GM18520 (cell line): ENCODE measurements around the gene RARS2.
A peak's percentile ranks its signal among the peaks of the same experiment; 100 is the strongest.
"Not testable (repeated sequence)": the region's sequence is repeated elsewhere in the genome, so short reads cannot be mapped to it uniquely, and the experiment has no call there.

Source experiments
- ATAC-seq: cut with Tn5 transposase; IDR thresholded peaks from one replicate; pipeline ENCODE4 v1.9.1; 2021; ENCODE audit not compliant: unreplicated experiment

The RARS2 gene

DNA sequence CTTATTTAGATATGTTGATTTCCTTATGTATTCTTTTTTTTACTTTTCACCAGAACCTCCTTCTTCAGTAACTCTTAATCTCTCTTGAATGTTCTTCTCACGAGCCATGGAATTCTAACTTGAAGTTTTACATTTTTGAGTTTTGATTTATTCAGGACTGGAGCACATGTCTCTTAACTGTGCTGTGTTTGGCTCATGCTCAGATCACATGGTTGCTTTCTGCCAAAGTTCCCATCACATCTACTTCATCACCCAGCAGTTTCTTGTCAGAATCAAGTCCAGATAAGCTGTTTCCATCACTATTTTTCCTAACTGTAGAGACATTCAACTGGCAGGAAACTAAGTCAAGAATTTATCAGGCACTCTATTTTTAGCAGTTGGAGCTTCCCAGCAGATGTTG lies 85.3 kb downstream of the RARS2 start:
- ATAC-seq: no peak

DNA sequence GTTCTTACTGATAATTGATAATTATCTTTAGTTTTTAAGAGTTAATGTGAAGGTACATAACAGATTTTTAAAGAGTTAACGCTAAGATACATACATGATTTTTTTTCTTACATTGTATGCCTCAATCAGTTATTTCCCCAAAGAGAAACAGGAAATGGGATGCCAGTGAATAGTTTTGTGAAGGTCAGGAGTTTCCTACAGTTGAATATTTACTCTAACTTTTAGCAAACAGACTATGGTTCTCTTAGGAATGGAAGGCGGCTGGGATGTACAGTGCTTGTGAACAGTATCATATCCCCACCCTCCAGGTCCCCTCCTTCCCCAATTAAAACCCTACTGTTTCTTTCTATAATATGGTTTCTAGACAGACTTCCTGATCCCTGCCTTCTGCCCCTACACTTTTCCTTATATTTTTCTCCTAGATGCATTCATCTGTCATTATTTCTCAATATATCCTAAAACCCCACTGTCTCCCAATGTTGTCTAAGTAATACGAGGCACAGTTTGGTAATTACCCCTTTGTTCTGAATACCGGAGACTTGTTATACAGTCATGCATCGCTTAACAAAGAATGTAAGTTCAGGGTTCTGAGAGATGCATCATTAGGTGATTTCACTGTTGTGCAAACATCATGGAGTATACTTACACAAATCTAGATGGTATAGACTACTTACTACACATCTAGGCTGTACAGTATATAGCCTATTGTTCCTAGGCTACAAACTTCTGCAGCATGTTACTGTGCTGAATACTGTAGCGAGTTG lies 87.8 kb downstream of the RARS2 start:
- no peak for ATAC-seq

DNA sequence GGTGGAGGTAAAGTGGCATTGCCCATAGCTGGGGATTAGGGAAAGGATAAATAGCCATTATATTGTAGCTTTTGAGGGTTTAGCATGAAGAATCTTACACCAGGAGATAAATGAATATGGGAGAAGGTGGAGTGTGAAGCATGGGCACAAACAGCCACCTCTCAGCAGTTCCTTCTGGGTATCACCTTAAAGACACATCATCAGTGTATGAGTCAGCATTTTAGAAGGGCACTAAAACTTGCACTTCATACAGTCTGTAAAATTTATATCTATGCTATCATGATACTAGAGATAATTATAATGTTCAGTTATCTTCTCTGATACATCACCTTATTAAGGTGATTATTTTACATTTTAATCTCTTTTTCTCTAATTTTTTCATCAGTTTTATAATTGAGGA lies 91.7 kb downstream of the RARS2 start:
- no peak for ATAC-seq

DNA sequence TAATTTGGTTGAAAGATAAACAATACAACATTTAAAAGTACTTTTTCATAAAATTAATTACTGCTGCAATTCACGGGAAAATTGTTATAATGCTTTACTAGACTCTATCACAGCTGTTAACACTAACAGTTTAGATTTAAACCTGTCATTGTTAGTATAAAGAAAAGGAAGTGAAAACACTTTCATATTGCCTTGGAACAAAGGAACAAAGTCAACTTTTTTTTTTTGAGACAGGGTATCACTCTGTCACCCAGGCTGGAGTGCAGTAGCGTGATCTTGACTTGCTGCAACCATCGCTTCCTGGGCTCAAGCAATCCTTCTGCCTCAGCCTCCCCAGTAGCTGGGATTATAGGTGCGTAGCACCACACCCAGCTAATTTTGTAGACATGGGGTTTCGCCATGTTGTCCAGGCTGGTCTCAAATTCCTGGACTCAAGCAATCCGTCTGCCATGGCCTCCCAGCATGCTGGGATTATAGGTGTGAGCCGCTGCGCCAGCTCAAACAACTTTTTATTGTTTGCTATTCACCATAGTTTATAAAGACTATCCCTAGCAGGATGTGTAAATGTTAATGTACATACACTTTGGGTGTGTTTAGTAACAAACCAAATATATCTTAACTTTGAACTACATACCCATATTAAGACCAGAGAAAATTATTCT lies 94.9 kb downstream of the RARS2 start:
- ATAC-seq: no peak

DNA sequence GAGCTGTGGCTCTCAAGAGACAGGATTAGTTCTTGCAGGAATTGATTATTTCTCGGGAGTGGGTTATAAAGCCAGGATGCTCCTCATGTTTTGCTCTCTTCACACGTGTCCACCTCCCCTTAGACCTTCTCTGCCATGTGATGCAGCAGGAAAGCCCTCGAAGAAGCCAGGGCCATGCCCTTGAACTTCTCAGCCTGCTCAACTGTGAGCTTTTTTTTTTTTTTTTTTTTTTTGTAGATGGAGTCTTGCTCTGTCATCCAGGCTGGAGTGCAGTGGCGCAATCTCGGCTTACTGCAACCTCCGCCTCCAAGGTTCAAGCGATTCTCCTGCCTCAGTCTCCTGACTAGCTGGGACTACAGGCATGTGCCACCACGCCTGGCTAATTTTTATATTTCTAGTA lies 100.5 kb downstream of the RARS2 start:
- ATAC-seq: not testable (repeated sequence)

DNA sequence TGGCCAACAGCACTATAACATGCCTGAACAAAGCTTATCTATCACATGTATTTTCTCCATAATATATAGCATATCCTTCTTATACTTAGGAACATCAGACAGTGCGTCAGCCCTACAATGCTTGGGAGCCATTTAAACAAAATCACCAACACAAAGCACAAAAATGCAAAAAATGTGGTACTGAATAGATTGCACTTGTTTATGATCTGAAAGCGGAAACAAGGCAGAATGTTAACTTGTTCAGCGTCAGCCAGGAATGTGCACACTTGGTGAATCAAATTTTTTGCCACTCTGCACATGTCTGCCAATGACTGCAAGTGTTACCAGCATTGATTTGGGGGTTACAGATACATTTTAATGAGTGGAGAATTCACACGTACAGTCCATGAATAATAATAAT lies 102.2 kb downstream of the RARS2 start:
- ATAC-seq: no peak

DNA sequence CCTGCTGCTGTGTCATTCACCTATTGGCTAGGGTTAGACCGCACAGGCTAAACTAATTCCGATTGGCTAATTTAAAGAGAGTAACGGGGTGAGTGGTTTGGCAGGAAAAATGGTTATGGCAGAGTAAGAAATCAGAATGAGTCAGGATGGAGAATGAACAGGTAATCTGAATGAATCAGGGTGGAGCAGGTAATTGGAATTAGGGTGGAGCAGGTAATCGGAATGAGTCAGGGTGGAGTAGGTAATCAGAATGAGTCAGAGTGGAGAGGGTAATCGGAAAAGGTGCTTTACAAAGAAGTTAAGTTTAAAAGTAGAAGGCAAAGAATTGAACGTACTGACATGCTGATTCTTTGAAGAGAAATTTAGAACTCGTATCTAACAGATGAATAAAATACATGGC lies 105.3 kb downstream of the RARS2 start:
- ATAC-seq: no peak

DNA sequence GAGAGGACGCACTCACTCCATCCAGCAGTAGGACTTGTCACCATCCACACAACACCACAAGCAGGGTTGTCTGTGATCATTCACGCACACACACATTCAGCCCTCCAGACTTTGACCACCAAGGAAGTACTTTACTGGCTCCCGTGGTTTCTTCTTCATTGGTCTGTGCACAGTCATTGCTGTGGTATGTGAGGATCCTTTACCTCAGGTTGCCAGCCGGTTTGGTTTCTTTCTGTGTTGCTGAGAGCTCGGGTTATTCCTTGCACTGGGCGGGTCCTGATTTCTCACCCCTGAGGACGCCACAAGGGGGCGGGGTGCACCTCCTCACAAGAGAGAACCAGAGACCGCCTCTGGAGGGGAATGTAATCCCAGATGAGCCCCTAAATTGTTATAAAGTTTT lies 105.9 kb downstream of the RARS2 start:
- no peak for ATAC-seq

DNA sequence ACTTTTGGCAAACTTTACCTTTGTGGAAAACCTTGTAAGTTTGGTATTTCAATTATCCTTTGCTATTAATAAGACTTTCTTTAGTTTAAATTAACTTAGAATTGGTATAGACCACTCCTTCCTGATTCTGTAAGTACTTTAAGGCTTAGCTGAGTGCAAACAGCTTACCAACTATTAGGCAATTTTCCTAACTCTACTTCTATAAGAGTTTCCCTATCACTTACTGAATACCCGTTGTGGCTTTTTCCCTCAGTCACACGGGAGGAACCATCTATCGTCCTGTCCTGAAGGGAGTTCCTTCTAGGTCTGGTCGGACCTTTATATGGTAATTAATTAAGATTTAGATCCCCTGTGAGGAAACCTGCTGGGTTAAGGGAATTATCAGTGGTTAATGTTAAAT lies 107.4 kb downstream of the RARS2 start:
- no peak for ATAC-seq

DNA sequence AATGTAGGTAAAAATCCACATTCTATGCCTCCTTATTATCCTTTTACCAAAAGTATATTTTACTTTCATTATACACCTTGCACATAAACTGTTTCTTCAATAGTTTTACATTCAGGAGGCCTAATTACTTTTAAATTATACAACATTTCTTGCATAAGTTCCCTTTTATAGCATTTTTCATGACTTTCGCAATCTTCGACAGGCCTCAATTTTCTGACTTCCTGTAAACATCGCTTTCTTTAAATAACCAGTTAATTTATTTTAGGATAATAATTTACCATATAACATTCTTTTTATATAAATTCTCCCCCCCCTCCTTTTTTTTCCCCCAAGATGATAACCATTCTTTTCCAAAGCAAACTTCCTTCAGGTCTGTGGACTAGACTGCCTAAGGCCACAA lies 107.9 kb downstream of the RARS2 start:
- no peak for ATAC-seq

DNA sequence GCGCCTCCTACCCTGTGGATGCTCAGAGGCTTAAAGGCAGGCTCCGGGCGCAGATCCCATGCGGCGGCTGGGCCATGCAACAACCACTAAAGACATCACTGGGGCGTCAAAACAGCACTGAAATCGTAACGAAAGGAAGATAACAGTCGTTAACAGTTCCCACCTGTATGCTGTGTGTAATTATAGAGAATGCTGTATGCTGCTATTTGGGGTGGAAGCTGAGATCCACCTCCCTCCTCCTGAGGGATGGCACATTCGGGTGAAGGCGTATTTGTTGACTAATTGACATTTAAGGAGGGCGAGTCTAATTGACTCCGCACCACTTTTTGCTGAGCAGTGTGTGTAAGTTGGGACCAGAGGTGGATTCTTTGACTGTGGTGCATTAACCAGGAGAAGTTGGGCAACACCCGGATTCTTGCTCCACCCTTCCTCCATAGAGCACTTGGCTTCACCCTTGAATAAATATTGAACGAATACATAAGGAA lies 116.3 kb downstream of the RARS2 start:
- ATAC-seq: peak; percentile 45

DNA sequence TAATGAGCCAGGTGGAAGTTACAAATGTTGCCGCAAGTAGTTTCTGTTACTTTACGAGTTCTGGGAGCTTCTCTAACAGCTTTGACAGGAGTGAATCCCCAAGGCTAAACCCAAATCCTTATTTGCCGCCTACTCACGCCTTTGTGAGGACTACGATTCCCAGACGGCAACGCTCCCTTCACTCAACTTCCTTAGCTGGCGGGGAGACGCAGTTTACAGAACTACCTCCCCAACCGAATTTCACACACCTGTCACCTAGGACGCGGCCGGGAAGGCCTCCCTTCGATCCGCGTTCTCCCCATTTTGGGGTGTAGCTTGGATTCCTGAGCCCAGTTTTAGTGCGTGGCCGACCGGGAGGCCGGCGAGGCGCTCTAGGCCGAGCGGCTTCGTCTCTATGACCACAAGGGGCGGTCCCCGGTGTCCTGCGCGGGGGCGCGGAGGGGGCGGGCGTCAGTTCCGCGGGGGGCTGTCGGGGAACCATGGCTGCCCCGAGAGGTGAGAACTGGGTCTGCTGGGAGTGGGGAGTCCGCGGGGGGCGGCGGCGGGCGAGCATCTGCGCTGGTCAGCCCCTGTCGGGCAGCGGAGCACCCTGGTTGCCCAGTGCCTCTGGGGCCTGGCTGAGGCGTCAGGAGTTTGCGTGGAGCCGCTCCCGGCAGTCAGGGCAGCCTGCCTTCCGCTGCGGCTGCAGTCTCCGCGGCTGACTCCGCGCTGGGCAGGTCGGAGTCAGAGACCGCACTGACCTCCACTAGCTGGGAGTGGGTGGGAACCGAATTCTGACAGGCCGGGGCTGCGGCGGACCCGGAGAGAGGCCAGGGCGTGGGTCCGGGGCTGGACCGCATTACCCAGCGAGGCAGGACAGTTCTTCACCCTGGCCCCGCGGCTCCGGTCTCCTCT lies 117.0 kb downstream of the RARS2 start, which contains the start of gene SLC35A1:
Gene SLC35A1 (plus strand): TSS at position 450 of the 894 bp plus-strand sequence. CDS start 30 bp downstream, at position 480.
- ATAC-seq: peak; percentile 94

DNA sequence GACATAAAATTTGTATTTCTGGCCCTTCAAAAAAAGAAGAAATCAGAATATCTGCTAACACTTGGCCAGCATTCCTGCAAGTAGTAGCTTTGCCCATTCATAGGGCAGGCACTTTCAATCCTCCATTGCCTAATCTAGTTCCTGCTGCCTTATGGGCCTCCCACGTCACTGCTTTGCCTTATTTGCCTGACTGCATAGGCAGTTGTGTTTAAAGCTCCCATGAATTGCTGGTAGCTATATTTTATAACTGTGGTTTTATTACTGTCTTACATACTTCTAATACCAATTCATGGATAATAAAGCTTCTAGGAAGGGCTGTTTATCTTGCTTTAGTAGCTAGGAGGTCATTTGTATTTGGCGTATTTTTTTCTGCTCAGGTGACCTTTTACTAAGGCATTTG lies 124.7 kb downstream of the RARS2 start:
- ATAC-seq: no peak
